ENCODE measurements around the gene TSPAN11. TPM values are rescaled to one million over a fixed set of nuclear protein-coding genes. Genes with fewer than 3 reads are reported as not detected.

The TSPAN11 gene
- total RNA-seq, 1 experiment from 2014 or later: not detected

- H3K4me3 ChIP-seq (ENCODE audit: low read depth in 2 of 2, low read length in 2 of 2): no peak overlapping the region
- H3K36me3 ChIP-seq (ENCODE audit: control insufficient read depth, insufficient read depth, low read length): no peaks in the 10 kb centered on the region
- H3K4me1 ChIP-seq (ENCODE audit: control insufficient read depth, insufficient read depth, low read length): no peaks in the 10 kb centered on the region
- H3K27ac ChIP-seq (ENCODE audit: low read length): no peak overlapping the region
- BruUV-seq (replicated peaks): no TSS peak
- POLR2A ChIA-PET: no interaction called here
- CTCF ChIA-PET: no interaction called here
- intact Hi-C loops (cut with micrococcal nuclease; ENCODE audit: unreplicated experiment) (no loop called here), in situ Hi-C loops (cut with HindIII; ENCODE audit: low pct_unique_long_range_greater_than_20kb, low sequenced_read_pairs) (no loop called here)
- TF ChIP-seq, protein P1, sequence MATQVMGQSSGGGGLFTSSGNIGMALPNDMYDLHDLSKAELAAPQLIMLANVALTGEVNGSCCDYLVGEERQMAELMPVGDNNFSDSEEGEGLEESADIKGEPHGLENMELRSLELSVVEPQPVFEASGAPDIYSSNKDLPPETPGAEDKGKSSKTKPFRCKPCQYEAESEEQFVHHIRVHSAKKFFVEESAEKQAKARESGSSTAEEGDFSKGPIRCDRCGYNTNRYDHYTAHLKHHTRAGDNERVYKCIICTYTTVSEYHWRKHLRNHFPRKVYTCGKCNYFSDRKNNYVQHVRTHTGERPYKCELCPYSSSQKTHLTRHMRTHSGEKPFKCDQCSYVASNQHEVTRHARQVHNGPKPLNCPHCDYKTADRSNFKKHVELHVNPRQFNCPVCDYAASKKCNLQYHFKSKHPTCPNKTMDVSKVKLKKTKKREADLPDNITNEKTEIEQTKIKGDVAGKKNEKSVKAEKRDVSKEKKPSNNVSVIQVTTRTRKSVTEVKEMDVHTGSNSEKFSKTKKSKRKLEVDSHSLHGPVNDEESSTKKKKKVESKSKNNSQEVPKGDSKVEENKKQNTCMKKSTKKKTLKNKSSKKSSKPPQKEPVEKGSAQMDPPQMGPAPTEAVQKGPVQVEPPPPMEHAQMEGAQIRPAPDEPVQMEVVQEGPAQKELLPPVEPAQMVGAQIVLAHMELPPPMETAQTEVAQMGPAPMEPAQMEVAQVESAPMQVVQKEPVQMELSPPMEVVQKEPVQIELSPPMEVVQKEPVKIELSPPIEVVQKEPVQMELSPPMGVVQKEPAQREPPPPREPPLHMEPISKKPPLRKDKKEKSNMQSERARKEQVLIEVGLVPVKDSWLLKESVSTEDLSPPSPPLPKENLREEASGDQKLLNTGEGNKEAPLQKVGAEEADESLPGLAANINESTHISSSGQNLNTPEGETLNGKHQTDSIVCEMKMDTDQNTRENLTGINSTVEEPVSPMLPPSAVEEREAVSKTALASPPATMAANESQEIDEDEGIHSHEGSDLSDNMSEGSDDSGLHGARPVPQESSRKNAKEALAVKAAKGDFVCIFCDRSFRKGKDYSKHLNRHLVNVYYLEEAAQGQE (IDR thresholded peaks at IDR 0.05; ENCODE audit: insufficient read depth in 1 of 2, low read depth in 2 of 2, low read length in 1 of 2): no peak
- TF ChIP-seq TCF7L2 (IDR thresholded peaks at IDR 0.05; ENCODE audit: low read depth, low read length) (no peak), SIN3A (IDR thresholded peaks at IDR 0.05; ENCODE audit: borderline replicate concordance, insufficient read depth, low read depth, low read length) (no peak), POLR2AphosphoS5 (IDR thresholded peaks at IDR 0.05; ENCODE audit: low read depth, low read length) (no peak)
- TF ChIP-seq, protein P2, sequence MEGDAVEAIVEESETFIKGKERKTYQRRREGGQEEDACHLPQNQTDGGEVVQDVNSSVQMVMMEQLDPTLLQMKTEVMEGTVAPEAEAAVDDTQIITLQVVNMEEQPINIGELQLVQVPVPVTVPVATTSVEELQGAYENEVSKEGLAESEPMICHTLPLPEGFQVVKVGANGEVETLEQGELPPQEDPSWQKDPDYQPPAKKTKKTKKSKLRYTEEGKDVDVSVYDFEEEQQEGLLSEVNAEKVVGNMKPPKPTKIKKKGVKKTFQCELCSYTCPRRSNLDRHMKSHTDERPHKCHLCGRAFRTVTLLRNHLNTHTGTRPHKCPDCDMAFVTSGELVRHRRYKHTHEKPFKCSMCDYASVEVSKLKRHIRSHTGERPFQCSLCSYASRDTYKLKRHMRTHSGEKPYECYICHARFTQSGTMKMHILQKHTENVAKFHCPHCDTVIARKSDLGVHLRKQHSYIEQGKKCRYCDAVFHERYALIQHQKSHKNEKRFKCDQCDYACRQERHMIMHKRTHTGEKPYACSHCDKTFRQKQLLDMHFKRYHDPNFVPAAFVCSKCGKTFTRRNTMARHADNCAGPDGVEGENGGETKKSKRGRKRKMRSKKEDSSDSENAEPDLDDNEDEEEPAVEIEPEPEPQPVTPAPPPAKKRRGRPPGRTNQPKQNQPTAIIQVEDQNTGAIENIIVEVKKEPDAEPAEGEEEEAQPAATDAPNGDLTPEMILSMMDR (IDR thresholded peaks at IDR 0.05): no peak
- no peaks in the 10 kb centered on the region for H3K27me3 ChIP-seq (ENCODE audit: control insufficient read depth, insufficient read depth, low read length)
- DNase-seq (ENCODE audit: low read depth, low spot score) (no peak), ATAC-seq (no peak)
- no peaks in the 10 kb centered on the region for H3K9me3 ChIP-seq (ENCODE audit: control insufficient read depth, insufficient read depth, low read depth, low read length)
Observed at GRCh38 chr12:30980955-30981662, 54.6 kb downstream of the TSPAN11 start.

- DNase-seq (ENCODE audit: low read depth, low spot score) (no peak), ATAC-seq (no peak)
- Histone ChIP-seq H3K4me1 (ENCODE audit: control insufficient read depth, insufficient read depth, low read length) (no peaks in the 10 kb centered on the region), H3K36me3 (ENCODE audit: control insufficient read depth, insufficient read depth, low read length) (no peaks in the 10 kb centered on the region), H3K27me3 (ENCODE audit: control insufficient read depth, insufficient read depth, low read length) (no peaks in the 10 kb centered on the region), H3K4me3 (ENCODE audit: low read depth in 2 of 2, low read length in 2 of 2) (no peak overlapping the region), H3K27ac (ENCODE audit: low read length) (no peak overlapping the region), H3K9me3 (ENCODE audit: control insufficient read depth, insufficient read depth, low read depth, low read length) (no peaks in the 10 kb centered on the region)
- ChIA-PET POLR2A (no interaction called here), CTCF (no interaction called here)
- TF ChIP-seq TCF7L2 (IDR thresholded peaks at IDR 0.05; ENCODE audit: low read depth, low read length) (no peak), POLR2AphosphoS5 (IDR thresholded peaks at IDR 0.05; ENCODE audit: low read depth, low read length) (no peak), SIN3A (IDR thresholded peaks at IDR 0.05; ENCODE audit: borderline replicate concordance, insufficient read depth, low read depth, low read length) (no peak)
- TF ChIP-seq, protein P1 (IDR thresholded peaks at IDR 0.05; ENCODE audit: insufficient read depth in 1 of 2, low read depth in 2 of 2, low read length in 1 of 2): no peak
- TF ChIP-seq, protein P2 (IDR thresholded peaks at IDR 0.05): no peak
- intact Hi-C loops (cut with micrococcal nuclease; ENCODE audit: unreplicated experiment) (no loop called here), in situ Hi-C loops (cut with HindIII; ENCODE audit: low pct_unique_long_range_greater_than_20kb, low sequenced_read_pairs) (no loop called here)
- no TSS peak for BruUV-seq (replicated peaks)
Observed at GRCh38 chr12:30982413-30982812, 55.9 kb downstream of the TSPAN11 start.
